SK-N-DZ (cell line): ENCODE data around the gene S100A13.

Experiments
- DNase-seq: peaks from one replicate; pipeline ENCODE4 v3.0.0-alpha.2; 2015; ENCODE audit warnings: low spot score

The S100A13 gene

GRCh38 chr1:153572569-153573015, 54.7 kb downstream of the S100A13 start:
- no peak for DNase-seq

DNA sequence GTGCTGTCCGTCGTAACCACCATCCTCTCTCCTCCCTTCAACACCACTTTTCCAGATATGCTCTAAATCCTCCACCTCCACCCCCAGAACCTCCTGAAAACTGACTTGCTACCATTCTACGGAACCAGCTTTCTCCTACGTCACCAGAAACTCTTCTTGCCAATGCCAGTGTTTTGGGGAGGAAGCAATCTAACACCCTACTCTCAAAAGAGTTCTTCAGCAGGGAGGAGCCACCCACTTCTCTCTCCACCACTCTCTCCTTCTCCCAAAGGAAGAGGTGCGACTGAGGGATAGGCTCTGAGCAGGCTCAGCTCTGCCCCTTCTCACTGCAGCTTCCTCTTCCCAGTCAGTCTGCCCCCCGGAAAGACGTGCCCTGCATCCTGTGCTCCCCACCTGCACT, 55.6 kb downstream of the S100A13 start:
- no peak for DNase-seq

DNA sequence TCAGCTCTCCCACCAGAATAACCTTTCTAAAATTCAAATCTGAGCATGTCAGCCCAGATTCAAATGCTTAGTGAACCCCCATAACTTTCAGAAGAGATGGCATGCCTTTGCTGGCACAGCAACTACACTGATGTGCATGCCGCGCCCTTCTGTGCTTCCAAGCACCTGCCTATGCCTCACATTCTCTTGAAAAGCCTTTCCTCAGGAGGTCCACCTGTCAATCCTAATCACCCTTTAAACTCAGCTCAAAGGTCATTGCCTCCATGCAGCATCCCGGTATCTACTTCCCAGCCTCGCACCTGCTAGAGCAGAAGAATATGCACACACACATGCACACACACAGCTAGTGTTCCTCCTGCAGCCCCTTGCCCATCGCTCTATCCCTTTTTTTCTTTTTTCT, 56.4 kb downstream of the S100A13 start:
- DNase-seq = no peak

- DNase-seq = no peak
These were observed 57.8 kb downstream of the S100A13 start for GRCh38 chr1:153569465-153569864.
